GM12878 (cell line): ENCODE data around the gene NFS1. TPM values are rescaled to one million over a fixed set of nuclear protein-coding genes. Genes with fewer than 3 reads are reported as not detected.
A peak's percentile ranks its signal among the peaks of the same experiment; 100 is the strongest.

Source experiments
- BCL11A ChIP-seq: IDR thresholded peaks from 2 replicates; pipeline ENCODE4 v1.6.1; 2011; ENCODE audit warnings: low read depth, low read length
- BRCA1 ChIP-seq: IDR thresholded peaks from 2 replicates; pipeline ENCODE4 v1.6.1; 2011; ENCODE audit warnings: low read depth, low read length, improper control_type of control experiment
- GATAD2B ChIP-seq: fragments of 450-650 bp; conservative IDR thresholded peaks from 2 replicates; pipeline ENCODE4 v1.6.1; 2017; ENCODE audit warnings: low read depth, mild to moderate bottlenecking, moderate library complexity
- IRF3 ChIP-seq: fragments of 450-650 bp; IDR thresholded peaks from 2 replicates; pipeline ENCODE4 v1.6.1; 2014; ENCODE audit warnings: mild to moderate bottlenecking
- NFYB ChIP-seq: IDR thresholded peaks from 2 replicates; pipeline ENCODE4 v1.6.1; 2011; ENCODE audit warnings: low read depth, mild to moderate bottlenecking, low read length, improper control_type of control experiment, moderate library complexity; ENCODE audit not compliant: insufficient read depth
- NKRF ChIP-seq: fragments of 450-650 bp; conservative IDR thresholded peaks from 2 replicates; pipeline ENCODE4 v1.6.1; 2017; ENCODE audit warnings: mild to moderate bottlenecking, moderate library complexity
- NR2F1 ChIP-seq: fragments of 450-650 bp; conservative IDR thresholded peaks from 2 replicates; pipeline ENCODE4 v1.6.1; 2017; ENCODE audit warnings: mild to moderate bottlenecking
- PAX8 ChIP-seq: fragments of 450-650 bp; IDR thresholded peaks from 2 replicates; pipeline ENCODE4 v1.6.1; 2017; ENCODE audit warnings: mild to moderate bottlenecking, moderate library complexity
- PKNOX1 ChIP-seq: fragments of 450-650 bp; IDR thresholded peaks from 2 replicates; pipeline ENCODE4 v1.6.1; 2016; ENCODE audit warnings: mild to moderate bottlenecking
- RAD21 ChIP-seq: IDR thresholded peaks from 2 replicates; pipeline ENCODE4 v1.6.1; 2011; ENCODE audit warnings: mild to moderate bottlenecking, low read depth, low read length, moderate library complexity; ENCODE audit not compliant: insufficient read depth
- RELB ChIP-seq: fragments of 450-650 bp; IDR thresholded peaks from 2 replicates; pipeline ENCODE4 v1.6.1; 2017; ENCODE audit warnings: low read depth, mild to moderate bottlenecking, moderate library complexity
- SKIL ChIP-seq: fragments of 450-650 bp; IDR thresholded peaks from 2 replicates; pipeline ENCODE4 v1.6.1; 2017; ENCODE audit warnings: mild to moderate bottlenecking, low read depth, inconsistent platforms; ENCODE audit not compliant: poor library complexity, severe bottlenecking
- SMARCA5 ChIP-seq: fragments of 450-650 bp; IDR thresholded peaks from 2 replicates; pipeline ENCODE4 v1.6.1; 2017; ENCODE audit warnings: mild to moderate bottlenecking
- STAT1 ChIP-seq: fragments of 450-650 bp; conservative IDR thresholded peaks from 2 replicates; pipeline ENCODE4 v1.6.1; 2014; ENCODE audit warnings: antibody characterized with exemption, mild to moderate bottlenecking
- SUPT20H ChIP-seq: IDR thresholded peaks from 2 replicates; pipeline ENCODE4 v1.6.1; 2011; ENCODE audit warnings: low read depth, mild to moderate bottlenecking, low read length, moderate library complexity, borderline replicate concordance; ENCODE audit not compliant: control insufficient read depth
- TAF1 ChIP-seq: IDR thresholded peaks from 2 replicates; pipeline ENCODE4 v1.6.1; 2011; ENCODE audit warnings: mild to moderate bottlenecking, low read depth, low read length, borderline replicate concordance
- TCF3 ChIP-seq: IDR thresholded peaks from 2 replicates; pipeline ENCODE4 v1.6.1; 2012; ENCODE audit warnings: low read depth, mild to moderate bottlenecking, low read length, borderline replicate concordance; ENCODE audit not compliant: insufficient read depth
- ZNF217 ChIP-seq: fragments of 450-650 bp; IDR thresholded peaks from 2 replicates; pipeline ENCODE4 v1.6.1; 2017; ENCODE audit warnings: antibody characterized with exemption, mild to moderate bottlenecking
- polyA plus RNA-seq, 11 experiments: library from polyadenylated mRNA; depleted of rRNA in 4 of 11; unstranded in 6 of 11; stranded (reverse) in 5 of 11; fragments of >200 nt; fragmentation: Nextera tagmentation in 4 of 11; fragmentation: Illumina TruSeq in 1 of 11; extraction: Ambion mirVana in 4 of 11; extraction: Trizol in 1 of 11; gene quantifications; 1 replicate in 1 of 11; 2 replicates in 10 of 11; pipeline versions ENCODE4 v1.2.1 to v1.2.3, GENCODE V29; 2011 to 2016; ENCODE audit warnings: inconsistent platforms in 2 of 11, missing spikeins in 2 of 11, low read depth in 1 of 11
- total RNA-seq, 4 experiments: library from RNA; depleted of rRNA in 3 of 4; stranded (reverse); fragments of >200 nt in 3 of 4; fragmentation: Illumina TruSeq in 1 of 4; extraction: Trizol in 1 of 4; gene quantifications; 2 replicates each; pipeline versions ENCODE4 v1.2.1 to v1.2.3, GENCODE V29; 2013 to 2021

Gene NFS1
- total and polyA plus RNA-seq, 10 of the 15 experiments (the other 5 are each of a cell fraction or from before 2014, with no cell fraction given) = 9.2 to 74.1 (median 38.6) TPM

GRCh38 chr20:35663516-35664465 lies 35.4 kb downstream of the NFS1 start (continued):
- TF ChIP-seq IRF3 (no peak), ZNF217 (no peak), GATAD2B (no peak), NFYB (no peak), TAF1 (peak; percentile 15; the same call in 1 of the 2 replicates), RAD21 (no peak), NKRF (0 out of 2 replicates have a peak, but pooled peaks have one; percentile 15), SUPT20H (no peak), PKNOX1 (no peak), SKIL (no peak), STAT1 (no peak), SMARCA5 (no peak), NR2F1 (no peak), BCL11A (no peak), PAX8 (no peak), TCF3 (no peak), RELB (no peak), BRCA1 (no peak)
